ENCODE results near the gene ZDHHC11. TPM values are rescaled to one million over a fixed set of nuclear protein-coding genes. Genes with fewer than 3 reads are reported as not detected.

ZDHHC11 gene
- total and polyA plus RNA-seq, 2 of the 4 experiments (the other 2 are of a cell fraction): 0.36 to 1.6 TPM

DNA sequence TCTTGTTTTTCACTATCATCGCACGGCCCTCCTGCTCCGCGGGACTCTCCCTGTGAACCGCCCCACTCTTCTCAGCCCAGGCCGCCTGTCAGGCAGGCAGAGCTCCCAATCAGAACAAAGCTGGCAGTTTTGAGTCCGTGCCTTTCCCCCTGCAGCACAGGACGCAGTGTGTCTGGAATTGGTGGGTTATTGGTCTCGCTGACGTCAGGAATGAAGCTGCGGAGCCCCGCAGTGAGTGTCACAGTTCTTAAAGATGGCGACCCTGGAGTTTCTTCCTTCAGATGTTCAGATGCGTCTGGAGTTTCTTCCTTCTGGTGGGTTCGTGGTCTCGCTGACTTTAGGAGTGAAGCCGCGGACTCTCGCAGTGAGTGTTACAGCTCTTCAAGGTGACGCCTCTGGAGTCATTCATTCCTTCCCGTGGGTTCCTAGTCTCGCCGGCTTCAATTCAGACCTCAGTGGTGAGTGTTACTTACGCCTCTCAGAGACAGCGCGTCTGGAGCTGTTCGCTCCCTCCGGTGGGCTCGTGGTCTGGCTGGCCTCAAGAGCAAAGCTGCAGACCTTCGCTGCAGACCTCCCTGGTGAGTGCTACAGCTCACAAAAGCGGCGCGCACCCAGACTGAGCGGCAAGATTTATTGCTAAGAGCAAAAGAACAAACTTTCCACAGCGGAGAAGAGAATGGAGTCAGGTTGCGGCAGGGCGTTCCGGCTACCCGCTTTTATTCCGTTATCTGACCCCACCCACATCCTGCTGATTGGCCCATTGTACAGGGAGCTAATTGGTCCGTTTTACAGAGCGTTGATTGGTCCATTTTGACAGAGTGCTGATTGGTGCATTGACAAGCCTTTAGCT lies 73.7 kb downstream of the ZDHHC11 start:
- no peaks in the 10 kb centered on the region for H3K9me1 ChIP-seq (ENCODE audit: insufficient read depth, low read length)
- H3K4me2 ChIP-seq (ENCODE audit: low read depth, low read length): no peak overlapping the region
- no peak overlapping the region for H3K27ac ChIP-seq (ENCODE audit: insufficient read depth, low read length)
- dilution Hi-C loops (cut with HindIII; ENCODE audit: low sequenced_read_pairs, unreplicated experiment) (no loop called here), in situ Hi-C loops (cut with MboI; ENCODE audit: low sequenced_read_pairs) (loop anchor here (10.0 kb wide), 1 partner anchor 92 kb away; no protein-coding TSS in a partner anchor), intact Hi-C loops (cut with micrococcal nuclease) (no loop called here)
- ChIA-PET CTCF (no interaction called here), POLR2A (ENCODE audit: unreplicated experiment) (no interaction called here)
- H3K14ac ChIP-seq (replicated peaks; ENCODE audit: low read depth, low read length): no peak overlapping the region
- H3K36me3 ChIP-seq (ENCODE audit: control insufficient read depth, insufficient read depth, low read length): no peaks in the 10 kb centered on the region
- H4K91ac ChIP-seq (ENCODE audit: insufficient read depth, low read depth, low read length): no peak overlapping the region
- H3K56ac ChIP-seq (ENCODE audit: extremely low read depth, insufficient read depth, low read length): no peak overlapping the region
- BruUV-seq (replicated peaks): no TSS peak
- no peak overlapping the region for H2AK5ac ChIP-seq (ENCODE audit: low read depth, low read length)
- WGBS, 2 experiments (ENCODE audit: extremely low coverage in 2 of 2, insufficient read length in 1 of 2): 42% methylated on average over 41 of the region's 42 CpGs; no CpG with 5 or more reads in 1 of the 2 experiments
- H3K27me3 ChIP-seq (ENCODE audit: control insufficient read depth, insufficient read depth, low read length): peaks cover 19% of the 10 kb centered on the region; the same call in 1 of the 2 replicates
- H2BK20ac ChIP-seq (ENCODE audit: low read depth, low read length): no peak overlapping the region
- no peak overlapping the region for H2BK5ac ChIP-seq (ENCODE audit: low read depth, low read length, poor library complexity, severe bottlenecking)
- H4K20me1 ChIP-seq (ENCODE audit: insufficient read depth, low read length): no peaks in the 10 kb centered on the region
- H3K4me1 ChIP-seq (ENCODE audit: control insufficient read depth, insufficient read depth, low read length): no peaks in the 10 kb centered on the region
- no peak overlapping the region for H2BK15ac ChIP-seq (ENCODE audit: low read depth, low read length)
- peak overlapping the region; percentile 44 for H2AFZ ChIP-seq (replicated peaks; ENCODE audit: low read length, poor library complexity)
- no peak overlapping the region for H3K18ac ChIP-seq (ENCODE audit: low read depth, low read length)
- H3K4me3 ChIP-seq (ENCODE audit: insufficient read depth, low read depth, low read length): no peak overlapping the region
- H4K8ac ChIP-seq (ENCODE audit: low read depth in 2 of 2, low read length in 2 of 2): no peak overlapping the region
- no peak overlapping the region for H2AK9ac ChIP-seq (replicated peaks; ENCODE audit: low read depth, low read length, poor library complexity)
- DNase-seq (no peak), ATAC-seq (ENCODE audit: low read depth) (0 out of 2 replicates have a peak, but pooled peaks have one; percentile 40)
- no peak for TF ChIP-seq RCOR1 (IDR thresholded peaks at IDR 0.05; ENCODE audit: insufficient replicate concordance, low read length)
- TF ChIP-seq, protein P1, sequence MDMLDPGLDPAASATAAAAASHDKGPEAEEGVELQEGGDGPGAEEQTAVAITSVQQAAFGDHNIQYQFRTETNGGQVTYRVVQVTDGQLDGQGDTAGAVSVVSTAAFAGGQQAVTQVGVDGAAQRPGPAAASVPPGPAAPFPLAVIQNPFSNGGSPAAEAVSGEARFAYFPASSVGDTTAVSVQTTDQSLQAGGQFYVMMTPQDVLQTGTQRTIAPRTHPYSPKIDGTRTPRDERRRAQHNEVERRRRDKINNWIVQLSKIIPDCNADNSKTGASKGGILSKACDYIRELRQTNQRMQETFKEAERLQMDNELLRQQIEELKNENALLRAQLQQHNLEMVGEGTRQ (IDR thresholded peaks at IDR 0.05; ENCODE audit: low read depth, low read length): no peak
- H3K9ac ChIP-seq (ENCODE audit: low read depth, low read length): no peak overlapping the region
- H3K79me1 ChIP-seq (ENCODE audit: low read depth in 1 of 2, low read length in 2 of 2): no peaks in the 10 kb centered on the region
- H2BK120ac ChIP-seq (ENCODE audit: low read depth, low read length): no peak overlapping the region
- H3K9me3 ChIP-seq (ENCODE audit: control insufficient read depth, insufficient read depth, low read length): no peaks in the 10 kb centered on the region
- H3K23ac ChIP-seq (ENCODE audit: low read depth, low read length): no peak overlapping the region
- no peak overlapping the region for H4K5ac ChIP-seq (ENCODE audit: low read depth, low read length)
- H3K4ac ChIP-seq (ENCODE audit: low read depth, low read length): no peak overlapping the region
